ENCODE results near the gene BUD13.

BUD13 gene

DNA sequence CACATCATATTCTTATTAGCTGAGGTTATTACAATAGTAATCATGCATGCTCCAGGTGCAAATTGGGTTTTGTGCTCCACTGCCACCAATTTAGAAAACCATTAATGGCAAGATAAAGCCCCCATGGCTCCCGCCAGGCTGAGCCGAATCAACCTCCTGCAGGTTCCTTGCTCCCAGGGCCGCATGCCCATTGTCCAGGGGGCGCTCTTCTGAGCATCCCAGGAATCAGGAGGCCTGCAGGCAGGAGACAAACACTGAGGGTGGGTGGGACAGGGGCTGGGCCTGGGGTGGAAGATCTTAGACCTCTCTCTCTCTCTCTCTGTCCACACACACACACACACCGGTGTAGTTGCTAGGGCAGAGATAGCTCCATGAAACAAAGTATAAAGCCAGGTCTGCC is 57.4 kb downstream of the BUD13 start:
- DNase-seq, result no peak

- DNase-seq, result no peak
Measured at GRCh38 chr11:116714902-116715301, 57.9 kb downstream of the BUD13 start.

- no peak for DNase-seq
Measured at GRCh38 chr11:116712428-116712827, 60.4 kb downstream of the BUD13 start.

GRCh38 chr11:116710762-116711161 is 62.0 kb downstream of the BUD13 start:
- DNase-seq, result no peak

- no peak for DNase-seq
Measured at GRCh38 chr11:116710001-116710674, 62.6 kb downstream of the BUD13 start.

GRCh38 chr11:116707746-116708145 is 65.0 kb downstream of the BUD13 start:
- no peak for DNase-seq

GRCh38 chr11:116707161-116707629 is 65.6 kb downstream of the BUD13 start:
- DNase-seq, result peak; percentile 66

GRCh38 chr11:116703421-116703820 is 69.4 kb downstream of the BUD13 start:
- peak; percentile 82 for DNase-seq

- DNase-seq, result no peak
Measured at GRCh38 chr11:116702772-116703385, 69.9 kb downstream of the BUD13 start.

DNA sequence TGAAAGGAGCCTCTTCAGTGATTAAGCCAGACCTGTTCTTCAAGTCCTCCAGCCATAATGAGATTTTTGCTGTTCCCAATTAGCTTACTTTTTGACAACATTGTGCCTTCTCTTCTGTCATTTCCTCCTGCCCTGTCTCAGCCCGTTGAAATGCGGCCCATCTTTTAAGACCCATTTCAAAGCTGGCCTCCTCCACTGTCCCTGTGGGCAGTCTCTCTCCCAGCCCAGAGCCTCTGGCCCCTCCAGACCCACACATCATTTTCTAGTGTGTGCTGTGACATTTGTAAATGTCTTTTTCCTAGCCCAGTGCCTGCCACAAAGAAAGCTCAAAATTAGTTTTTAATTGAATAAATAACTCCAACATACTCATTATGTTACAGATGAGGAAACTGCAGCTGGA is 70.9 kb downstream of the BUD13 start:
- no peak for DNase-seq

DNA sequence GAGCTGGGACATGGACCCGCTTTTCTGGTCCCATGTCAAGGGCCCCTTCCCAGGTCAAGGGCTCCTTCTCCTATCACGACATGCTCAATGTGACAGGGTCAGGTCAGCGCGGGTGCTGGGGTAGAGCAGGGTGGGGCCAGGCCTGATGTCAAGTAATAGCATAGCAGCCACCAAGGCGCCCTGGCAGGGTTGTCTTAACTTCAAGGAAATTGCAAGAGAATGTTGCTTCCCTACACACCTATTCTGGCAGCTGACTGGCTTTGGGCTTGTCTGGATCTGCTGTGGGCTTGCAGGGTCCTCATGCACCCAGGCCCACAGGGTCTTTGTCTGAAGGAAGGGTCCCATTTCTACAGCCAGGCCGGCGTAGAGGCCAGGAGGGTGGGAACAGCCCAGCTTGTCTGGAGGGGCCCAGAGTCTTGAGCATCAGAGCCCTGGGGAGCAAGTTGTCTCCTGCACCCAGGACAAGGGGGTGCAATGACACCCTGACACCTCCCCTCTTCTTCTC is 71.4 kb downstream of the BUD13 start:
- no peak for DNase-seq

GRCh38 chr11:116700586-116701220 is 72.1 kb downstream of the BUD13 start:
- no peak for DNase-seq
